Endothelial cell of umbilical vein (primary cell): ENCODE measurements around the gene BRSK2.

Experiments used
- CTCF ChIP-seq, 2 donors: IDR thresholded peaks; 1 replicate in 1 of 2; 2 replicates in 1 of 2; pipeline ENCODE4 v1.5.1; 2011; ENCODE audit warnings: low read length in 2 of 2, mild to moderate bottlenecking in 2 of 2, moderate library complexity in 2 of 2, control low read depth in 1 of 2, inconsistent platforms in 1 of 2, low read depth in 1 of 2; ENCODE audit not compliant: insufficient read depth in 1 of 2; ENCODE audit errors: extremely low read depth in 1 of 2
- MAX ChIP-seq: IDR thresholded peaks from 2 replicates; pipeline ENCODE4 v1.6.1; 2011; ENCODE audit not compliant: insufficient read depth, insufficient read length
- MYC ChIP-seq: IDR thresholded peaks from one replicate; pipeline ENCODE4 v1.6.1; 2011; ENCODE audit warnings: mild to moderate bottlenecking, low read depth, low read length

- TF ChIP-seq CTCF (IDR thresholded peaks at IDR 0.05; ENCODE audit: extremely low read depth in 1 of 2, insufficient read depth in 1 of 2, low read depth in 1 of 2, low read length in 2 of 2) (no peak), MYC (no peak), MAX (no peak)
Measured at GRCh38 chr11:1436468-1437039, 46.8 kb downstream of the BRSK2 start.
